Activated naive CD8-positive, alpha-beta T cell treated with anti-CD3 and anti-CD28 coated beads, Interleukin-2, amount 50 U/mL, for 24 hours (primary cell): Measurements from ENCODE around the gene TMOD2.

Experiments
- ATAC-seq: fragments of 150-1000 bp; cut with Tn5 transposase; one replicate; pipeline ENCODE4 v1.10.0; 2021
- DNase-seq: peaks from one replicate; pipeline ENCODE4 v3.0.0; 2021
- H3K27ac Mint-ChIP-seq: one replicate; pipeline ENCODE4 v1.8.0; 2021; ENCODE audit warnings: mild to moderate bottlenecking, mixed read lengths
- H3K27me3 Mint-ChIP-seq: one replicate; pipeline ENCODE4 v1.8.0; 2021; ENCODE audit warnings: mixed read lengths
- H3K36me3 Mint-ChIP-seq: one replicate; pipeline ENCODE4 v1.8.0; 2021; ENCODE audit warnings: low read depth, mixed read lengths
- H3K4me1 Mint-ChIP-seq: one replicate; pipeline ENCODE4 v1.8.0; 2021; ENCODE audit warnings: mixed read lengths
- H3K4me3 Mint-ChIP-seq: one replicate; pipeline ENCODE4 v1.8.0; 2021; ENCODE audit warnings: mild to moderate bottlenecking, moderate library complexity, mixed read lengths
- H3K9me3 Mint-ChIP-seq: one replicate; pipeline ENCODE4 v1.8.0; 2021; ENCODE audit warnings: mixed read lengths

Gene TMOD2

GRCh38 chr15:51750792-51751696, at the start of gene TMOD2:
Gene TMOD2, plus strand, starts transcription at chr15:51751597. Its CDS starts 14,845 bp downstream, at chr15:51766442.
- peaks cover 26% of the 10 kb centered on the region for H3K4me1 Mint-ChIP-seq
- ATAC-seq (peak; percentile 85), DNase-seq (peak; percentile 64)
- peaks cover 8% of the 10 kb centered on the region for H3K27me3 Mint-ChIP-seq
- H3K36me3 Mint-ChIP-seq, result no peaks in the 10 kb centered on the region
- H3K9me3 Mint-ChIP-seq, result no peaks in the 10 kb centered on the region
- peak within 1 kb of the TSS; percentile 81 for H3K4me3 Mint-ChIP-seq
- H3K27ac Mint-ChIP-seq, result peak within 1 kb of the TSS; percentile 33

- Mint-ChIP-seq H3K4me1 (no peaks in the 10 kb centered on the region), H3K27me3 (peaks cover 11% of the 10 kb centered on the region), H3K27ac (no peak overlapping the region), H3K36me3 (no peaks in the 10 kb centered on the region), H3K9me3 (no peaks in the 10 kb centered on the region), H3K4me3 (no peak overlapping the region)
- no peak for DNase-seq
- ATAC-seq, result no peak
These were observed 48.7 kb upstream of the TMOD2 start for GRCh38 chr15:51702710-51703109.

GRCh38 chr15:51706291-51706690, 45.1 kb upstream of the TMOD2 start:
- Mint-ChIP-seq H3K4me1 (no peaks in the 10 kb centered on the region), H3K27me3 (peaks cover 5% of the 10 kb centered on the region), H3K4me3 (no peak overlapping the region), H3K27ac (no peak overlapping the region), H3K36me3 (no peaks in the 10 kb centered on the region), H3K9me3 (no peaks in the 10 kb centered on the region)
- no peak for ATAC-seq
- no peak for DNase-seq

- ATAC-seq (no peak), DNase-seq (no peak)
- Mint-ChIP-seq H3K9me3 (no peaks in the 10 kb centered on the region), H3K27ac (no peak overlapping the region), H3K4me3 (no peak overlapping the region), H3K27me3 (peaks cover 5% of the 10 kb centered on the region), H3K36me3 (no peaks in the 10 kb centered on the region), H3K4me1 (no peaks in the 10 kb centered on the region)
These were observed 44.3 kb upstream of the TMOD2 start for GRCh38 chr15:51706926-51707608.

GRCh38 chr15:51708013-51708412, 43.4 kb upstream of the TMOD2 start:
- Mint-ChIP-seq H3K27ac (no peak overlapping the region), H3K4me1 (no peaks in the 10 kb centered on the region), H3K27me3 (peaks cover 5% of the 10 kb centered on the region), H3K9me3 (no peaks in the 10 kb centered on the region), H3K36me3 (no peaks in the 10 kb centered on the region), H3K4me3 (no peak overlapping the region)
- no peak for ATAC-seq
- no peak for DNase-seq

- H3K4me1 Mint-ChIP-seq, result no peaks in the 10 kb centered on the region
- H3K9me3 Mint-ChIP-seq, result no peaks in the 10 kb centered on the region
- ATAC-seq (no peak), DNase-seq (no peak)
- no peak overlapping the region for H3K27ac Mint-ChIP-seq
- no peaks in the 10 kb centered on the region for H3K36me3 Mint-ChIP-seq
- H3K4me3 Mint-ChIP-seq, result no peak overlapping the region
- H3K27me3 Mint-ChIP-seq, result peaks cover 2% of the 10 kb centered on the region
These were observed 42.4 kb upstream of the TMOD2 start for GRCh38 chr15:51709031-51709430.

GRCh38 chr15:51714162-51714561, 37.2 kb upstream of the TMOD2 start:
- no peak for ATAC-seq
- peaks cover 1% of the 10 kb centered on the region for H3K4me1 Mint-ChIP-seq
- H3K9me3 Mint-ChIP-seq, result no peaks in the 10 kb centered on the region
- no peak for DNase-seq
- no peak overlapping the region for H3K27ac Mint-ChIP-seq
- H3K27me3 Mint-ChIP-seq, result no peaks in the 10 kb centered on the region
- H3K4me3 Mint-ChIP-seq, result no peak overlapping the region
- no peaks in the 10 kb centered on the region for H3K36me3 Mint-ChIP-seq

GRCh38 chr15:51714911-51715310, 36.5 kb upstream of the TMOD2 start:
- Mint-ChIP-seq H3K27ac (no peak overlapping the region), H3K27me3 (no peaks in the 10 kb centered on the region), H3K36me3 (no peaks in the 10 kb centered on the region), H3K4me3 (no peak overlapping the region), H3K4me1 (peaks cover 1% of the 10 kb centered on the region), H3K9me3 (no peaks in the 10 kb centered on the region)
- ATAC-seq (no peak), DNase-seq (no peak)

- Mint-ChIP-seq H3K9me3 (no peaks in the 10 kb centered on the region), H3K4me3 (no peak overlapping the region), H3K27me3 (no peaks in the 10 kb centered on the region), H3K36me3 (peaks cover 14% of the 10 kb centered on the region), H3K4me1 (peaks cover 15% of the 10 kb centered on the region), H3K27ac (no peak overlapping the region)
- ATAC-seq (no peak), DNase-seq (no peak)
These were observed 33.2 kb upstream of the TMOD2 start for GRCh38 chr15:51718219-51718618.

GRCh38 chr15:51718746-51719145, 32.7 kb upstream of the TMOD2 start:
- H3K36me3 Mint-ChIP-seq, result peaks cover 14% of the 10 kb centered on the region
- no peak overlapping the region for H3K27ac Mint-ChIP-seq
- DNase-seq (no peak), ATAC-seq (no peak)
- H3K4me1 Mint-ChIP-seq, result peaks cover 15% of the 10 kb centered on the region
- no peaks in the 10 kb centered on the region for H3K9me3 Mint-ChIP-seq
- H3K27me3 Mint-ChIP-seq, result no peaks in the 10 kb centered on the region
- H3K4me3 Mint-ChIP-seq, result no peak overlapping the region

GRCh38 chr15:51720201-51720995, 31.0 kb upstream of the TMOD2 start:
- Mint-ChIP-seq H3K9me3 (no peaks in the 10 kb centered on the region), H3K27me3 (no peaks in the 10 kb centered on the region), H3K27ac (no peak overlapping the region), H3K4me1 (peaks cover 28% of the 10 kb centered on the region), H3K4me3 (no peak overlapping the region), H3K36me3 (peaks cover 18% of the 10 kb centered on the region)
- ATAC-seq, result no peak
- no peak for DNase-seq

GRCh38 chr15:51721199-51721960, 30.0 kb upstream of the TMOD2 start:
- H3K4me1 Mint-ChIP-seq, result peaks cover 36% of the 10 kb centered on the region
- H3K27ac Mint-ChIP-seq, result no peak overlapping the region
- no peak for ATAC-seq
- H3K4me3 Mint-ChIP-seq, result no peak overlapping the region
- no peaks in the 10 kb centered on the region for H3K27me3 Mint-ChIP-seq
- peaks cover 18% of the 10 kb centered on the region for H3K36me3 Mint-ChIP-seq
- no peaks in the 10 kb centered on the region for H3K9me3 Mint-ChIP-seq
- DNase-seq, result no peak

GRCh38 chr15:51724199-51724598, 27.2 kb upstream of the TMOD2 start:
- DNase-seq (no peak), ATAC-seq (no peak)
- Mint-ChIP-seq H3K4me3 (no peak overlapping the region), H3K36me3 (peaks cover 20% of the 10 kb centered on the region), H3K9me3 (no peaks in the 10 kb centered on the region), H3K4me1 (peaks cover 61% of the 10 kb centered on the region), H3K27me3 (no peaks in the 10 kb centered on the region), H3K27ac (no peak overlapping the region)

GRCh38 chr15:51724673-51725072, 26.7 kb upstream of the TMOD2 start:
- Mint-ChIP-seq H3K36me3 (peaks cover 20% of the 10 kb centered on the region), H3K4me1 (peaks cover 64% of the 10 kb centered on the region), H3K9me3 (no peaks in the 10 kb centered on the region), H3K27ac (no peak overlapping the region), H3K4me3 (no peak overlapping the region), H3K27me3 (no peaks in the 10 kb centered on the region)
- no peak for ATAC-seq
- no peak for DNase-seq
